Measurements from ENCODE around the gene ABCA4. TPM values are rescaled to one million over a fixed set of nuclear protein-coding genes. Genes with fewer than 3 reads are reported as not detected.
"Not testable (repeated sequence)": the region's sequence is repeated elsewhere in the genome, so short reads cannot be mapped to it uniquely, and the experiment has no call there.

Gene ABCA4
- total and polyA plus RNA-seq, 7 donors, result 0.03 to 0.32 (median 0.09) TPM; not detected in 2

DNA sequence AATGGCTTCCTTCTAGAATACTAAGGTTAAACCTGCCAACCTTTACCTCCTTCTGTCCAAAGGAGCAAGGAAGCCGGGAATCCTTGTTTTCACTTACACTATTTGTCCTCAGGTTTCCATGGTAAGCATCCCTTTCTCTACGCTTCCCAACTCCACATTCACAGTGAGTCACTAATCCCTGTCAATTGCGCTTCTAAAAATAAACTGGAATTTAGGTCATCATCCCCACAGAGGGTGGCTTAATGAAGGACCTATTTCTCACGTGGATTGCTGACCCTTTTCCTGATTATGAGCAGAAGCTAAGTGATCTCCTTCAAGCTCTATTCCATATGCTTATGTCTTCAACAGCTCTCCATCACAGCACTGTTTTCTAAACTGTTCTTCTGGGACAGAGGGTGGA is 39.9 kb upstream of the ABCA4 start:
- DNase-seq (no peak), ATAC-seq (peak; percentile 77 to 88 (median 81))
- WGBS, 3 donors, result 11 to 14% (median 12%) methylated on average over 4 of the region's 4 CpGs
- intact Hi-C loops (cut with DNase I), result no loop called here
- no peaks in the 10 kb centered on the region for H3K9me3 ChIP-seq
- no peaks in the 10 kb centered on the region for H3K27me3 ChIP-seq (ENCODE audit: insufficient read depth in 3 of 3, low read length in 2 of 3)
- no peaks in the 10 kb centered on the region for H3K36me3 ChIP-seq (ENCODE audit: insufficient read depth in 1 of 2, low read depth in 1 of 2)
- TF ChIP-seq, protein P1, sequence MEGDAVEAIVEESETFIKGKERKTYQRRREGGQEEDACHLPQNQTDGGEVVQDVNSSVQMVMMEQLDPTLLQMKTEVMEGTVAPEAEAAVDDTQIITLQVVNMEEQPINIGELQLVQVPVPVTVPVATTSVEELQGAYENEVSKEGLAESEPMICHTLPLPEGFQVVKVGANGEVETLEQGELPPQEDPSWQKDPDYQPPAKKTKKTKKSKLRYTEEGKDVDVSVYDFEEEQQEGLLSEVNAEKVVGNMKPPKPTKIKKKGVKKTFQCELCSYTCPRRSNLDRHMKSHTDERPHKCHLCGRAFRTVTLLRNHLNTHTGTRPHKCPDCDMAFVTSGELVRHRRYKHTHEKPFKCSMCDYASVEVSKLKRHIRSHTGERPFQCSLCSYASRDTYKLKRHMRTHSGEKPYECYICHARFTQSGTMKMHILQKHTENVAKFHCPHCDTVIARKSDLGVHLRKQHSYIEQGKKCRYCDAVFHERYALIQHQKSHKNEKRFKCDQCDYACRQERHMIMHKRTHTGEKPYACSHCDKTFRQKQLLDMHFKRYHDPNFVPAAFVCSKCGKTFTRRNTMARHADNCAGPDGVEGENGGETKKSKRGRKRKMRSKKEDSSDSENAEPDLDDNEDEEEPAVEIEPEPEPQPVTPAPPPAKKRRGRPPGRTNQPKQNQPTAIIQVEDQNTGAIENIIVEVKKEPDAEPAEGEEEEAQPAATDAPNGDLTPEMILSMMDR (IDR thresholded peaks at IDR 0.05), result no peak
- H3K27ac ChIP-seq, result no peak overlapping the region
- H3K4me1 ChIP-seq, result peaks cover 13% of the 10 kb centered on the region
- no peak overlapping the region for H3K4me3 ChIP-seq

DNA sequence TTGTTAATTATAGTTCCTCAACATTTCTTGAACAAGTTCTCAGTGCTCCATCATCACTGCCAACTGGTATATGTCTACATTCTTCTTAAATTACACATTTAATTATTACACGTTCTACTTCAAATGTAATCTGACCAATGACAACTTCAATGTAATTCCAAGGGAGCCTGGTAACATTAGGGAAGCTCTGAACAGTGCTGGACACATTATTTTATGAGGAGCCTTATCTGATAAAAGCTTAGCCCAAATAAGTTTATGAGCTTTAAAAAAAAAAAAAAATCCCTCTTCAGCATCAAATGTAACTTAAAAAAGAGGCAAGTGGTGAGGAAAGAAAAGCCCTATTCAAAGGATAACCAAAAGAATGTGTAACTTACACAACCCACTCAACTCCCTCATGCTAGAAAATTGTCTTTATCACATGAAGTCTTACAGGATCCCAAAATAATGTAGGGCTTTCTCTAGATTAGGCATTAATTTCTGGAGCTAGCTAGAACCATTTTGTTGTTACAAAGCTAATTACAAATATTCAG is 35.2 kb upstream of the ABCA4 start:
- Histone ChIP-seq H3K9me3 (no peaks in the 10 kb centered on the region), H3K36me3 (ENCODE audit: insufficient read depth in 1 of 2, low read depth in 1 of 2) (no peaks in the 10 kb centered on the region), H3K4me1 (peaks cover 10% of the 10 kb centered on the region), H3K4me3 (no peak overlapping the region), H3K27me3 (ENCODE audit: insufficient read depth in 3 of 3, low read length in 2 of 3) (no peaks in the 10 kb centered on the region), H3K27ac (no peak overlapping the region)
- intact Hi-C loops (cut with DNase I), result no loop called here
- ATAC-seq (no peak), DNase-seq (no peak)
- TF ChIP-seq, protein P1 (IDR thresholded peaks at IDR 0.05), result no peak
- 29 to 57% (median 44%) methylated on average over 1 of the region's 1 CpG for WGBS, 3 donors

DNA sequence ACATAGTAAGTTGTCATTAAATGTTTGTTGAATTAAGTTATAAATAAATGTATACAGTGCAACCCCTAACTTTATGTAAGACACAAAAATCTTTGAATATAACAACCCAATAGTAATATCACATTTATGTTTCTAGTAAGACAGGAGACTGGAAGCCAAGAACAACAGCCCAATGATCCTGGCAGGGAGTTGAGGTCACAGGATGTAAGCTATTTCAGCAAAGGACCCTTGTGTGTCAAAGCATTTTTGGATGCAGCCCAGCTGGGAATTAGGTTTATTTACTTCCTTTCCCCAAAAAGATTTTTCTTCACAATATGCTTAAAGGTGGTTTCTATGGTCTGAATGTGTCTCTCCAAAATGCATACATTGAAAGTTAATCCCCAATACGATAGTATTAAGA is 34.0 kb upstream of the ABCA4 start:
- H3K27ac ChIP-seq, result no peak overlapping the region
- H3K27me3 ChIP-seq (ENCODE audit: insufficient read depth in 3 of 3, low read length in 2 of 3), result no peaks in the 10 kb centered on the region
- DNase-seq (no peak), ATAC-seq (no peak)
- no peaks in the 10 kb centered on the region for H3K4me1 ChIP-seq
- WGBS, 3 donors, result 87 to 90% (median 88%) methylated on average over 1 of the region's 1 CpG
- H3K4me3 ChIP-seq, result no peak overlapping the region
- no peaks in the 10 kb centered on the region for H3K36me3 ChIP-seq (ENCODE audit: insufficient read depth in 1 of 2, low read depth in 1 of 2)
- intact Hi-C loops (cut with DNase I), result no loop called here
- TF ChIP-seq, protein P1 (IDR thresholded peaks at IDR 0.05), result no peak
- H3K9me3 ChIP-seq, result no peaks in the 10 kb centered on the region

DNA sequence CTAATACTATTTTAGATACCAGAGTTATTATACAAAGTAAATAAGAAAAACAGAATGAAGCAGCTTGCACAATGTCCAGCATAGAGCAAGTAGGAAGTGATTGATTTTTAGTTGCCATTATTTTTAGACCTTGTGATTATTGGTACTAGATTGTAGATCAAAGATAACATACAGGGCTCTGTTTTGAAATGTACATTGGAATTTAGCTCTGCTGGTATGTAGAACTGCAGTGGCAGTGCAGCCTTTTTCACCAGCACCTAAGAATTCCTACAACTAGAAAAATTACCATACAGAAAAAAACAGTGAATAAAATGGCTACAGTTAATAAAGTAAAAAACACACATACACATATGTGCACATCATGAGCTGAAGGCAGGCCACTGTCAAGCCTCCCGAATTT is 32.2 kb upstream of the ABCA4 start:
- no peaks in the 10 kb centered on the region for H3K27me3 ChIP-seq (ENCODE audit: insufficient read depth in 3 of 3, low read length in 2 of 3)
- H3K4me3 ChIP-seq, result no peak overlapping the region
- WGBS, 3 donors, result 76 to 89% (median 78%) methylated on average over 1 of the region's 1 CpG
- no peak for ATAC-seq
- H3K27ac ChIP-seq, result no peak overlapping the region
- no peaks in the 10 kb centered on the region for H3K4me1 ChIP-seq
- intact Hi-C loops (cut with DNase I), result no loop called here
- H3K9me3 ChIP-seq, result no peaks in the 10 kb centered on the region
- DNase-seq, result no peak
- no peaks in the 10 kb centered on the region for H3K36me3 ChIP-seq (ENCODE audit: insufficient read depth in 1 of 2, low read depth in 1 of 2)
- TF ChIP-seq, protein P1 (IDR thresholded peaks at IDR 0.05), result no peak

DNA sequence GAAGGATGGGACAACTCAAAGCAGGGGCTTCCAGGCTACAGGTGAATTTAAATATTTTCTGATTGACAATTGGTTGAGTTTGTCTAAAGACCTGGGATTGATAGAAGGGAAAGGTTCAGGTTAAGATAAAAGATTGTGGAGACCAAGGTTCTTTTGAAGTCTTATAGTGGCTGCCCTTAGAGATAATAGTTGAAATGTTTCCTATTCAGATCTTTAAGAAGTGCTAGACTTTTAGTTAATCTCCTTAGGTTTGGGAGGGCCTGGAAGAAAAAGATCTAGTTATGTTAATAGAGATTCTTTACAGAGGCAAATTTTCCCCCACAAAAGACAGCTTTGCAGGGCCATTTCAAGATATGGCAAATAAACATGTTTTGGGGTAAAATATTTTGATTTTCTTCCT is 28.2 kb upstream of the ABCA4 start:
- H3K27ac ChIP-seq; H3K4me1 ChIP-seq; intact Hi-C loops (cut with DNase I); H3K4me3 ChIP-seq; DNase-seq; H3K27me3 ChIP-seq (ENCODE audit: insufficient read depth in 3 of 3, low read length in 2 of 3); H3K36me3 ChIP-seq (ENCODE audit: insufficient read depth in 1 of 2, low read depth in 1 of 2); H3K9me3 ChIP-seq; ATAC-seq: not testable (repeated sequence)
